GM19043 (cell line): ENCODE measurements around the gene VARS1.

Experiments
- ATAC-seq: cut with Tn5 transposase; IDR thresholded peaks from one replicate; pipeline ENCODE4 v1.9.1; 2021; ENCODE audit warnings: low read depth; ENCODE audit not compliant: unreplicated experiment

Gene VARS1

GRCh38 chr6:31749301-31750036, 46.1 kb downstream of the VARS1 start:
- ATAC-seq: no peak
